Esophagus squamous epithelium (tissue), 5 donors: ENCODE data around the gene CRYGB. TPM values are rescaled to one million over a fixed set of nuclear protein-coding genes. Genes with fewer than 3 reads are reported as not detected.
"Not testable (repeated sequence)": the region's sequence is repeated elsewhere in the genome, so short reads cannot be mapped to it uniquely, and the experiment has no call there.

ENCODE experiments used
- DNase-seq: peaks from one replicate; lab custom pipeline; 2025; lab: John Stamatoyannopoulos, UW
- H3K27ac ChIP-seq, 4 donors: fragments of 200-600 bp; sonication (generic); one replicate each; pipeline ENCODE4 v1.5.1; 2016 to 2019; ENCODE audit warnings: mild to moderate bottlenecking in 1 of 4
- H3K27me3 ChIP-seq, 4 donors: fragments of 200-600 bp; sonication (generic); 1 replicate in 3 of 4; 2 replicates in 1 of 4; pipeline versions ENCODE4 v1.5.1 to v1.6.0; 2017 to 2021; ENCODE audit warnings: antibody characterized with exemption in 1 of 4
- H3K36me3 ChIP-seq, 3 donors: fragments of 200-600 bp; sonication (generic); one replicate each; pipeline ENCODE4 v1.5.1; 2016 to 2019
- H3K4me1 ChIP-seq, 3 donors: fragments of 200-600 bp; sonication (generic); one replicate each; pipeline ENCODE4 v1.5.1; 2017 to 2019
- H3K4me3 ChIP-seq, 4 donors: fragments of 200-600 bp; sonication (generic); 1 replicate in 3 of 4; 2 replicates in 1 of 4; pipeline ENCODE4 v1.5.1; 2016 to 2019; ENCODE audit warnings: mild to moderate bottlenecking in 2 of 4, moderate library complexity in 1 of 4
- H3K9me3 ChIP-seq, 3 donors: fragments of 200-600 bp; sonication (generic); one replicate each; pipeline ENCODE4 v1.5.1; 2016 to 2019
- CTCF ChIP-seq, 6 experiments: fragments of 450-650 bp in 4 of 6; fragments of 200-600 bp in 2 of 6; sonication (generic) in 2 of 6; IDR thresholded peaks; one replicate each; pipeline ENCODE4 v1.5.1; 2016 to 2019; ENCODE audit warnings: antibody characterized with exemption in 6 of 6, mild to moderate bottlenecking in 4 of 6, moderate library complexity in 4 of 6
- POLR2A ChIP-seq, 4 donors: fragments of 450-650 bp; IDR thresholded peaks; one replicate each; pipeline ENCODE4 v1.6.1; 2017; ENCODE audit warnings: antibody characterized with exemption in 4 of 4, mild to moderate bottlenecking in 4 of 4, moderate library complexity in 3 of 4
- WGBS, 2 donors: methylation state at CpG; one replicate each; pipeline ENCODE4 v1.1.5; 2018; 5-methylcytosine and 5-hydroxymethylcytosine counted together
- intact Hi-C: fragments of 100-400 bp; cut with DNase I; formaldehyde crosslinking; loops from one replicate; pipeline ENCODE4 v1.15.0; 2022
- total RNA-seq, 4 donors: library from RNA; depleted of rRNA; stranded (reverse); fragments of >200 nt; gene quantifications; one replicate each; pipeline ENCODE4 v1.1.0, GENCODE V29; 2016
- donor health status: DM: yes; HTN: yes; CAD: no.

CRYGB gene
- total RNA-seq, 4 donors from 2014 or later, result not detected

- Histone ChIP-seq H3K27me3 (peaks cover 0 to 4% (median 0%) of the 10 kb centered on the region in 4 donors), H3K27ac (no peak overlapping the region), H3K4me1 (no peaks in the 10 kb centered on the region), H3K36me3 (no peaks in the 10 kb centered on the region), H3K9me3 (no peaks in the 10 kb centered on the region), H3K4me3 (no peak overlapping the region)
- intact Hi-C loops, result no loop called here
- TF ChIP-seq CTCF (IDR thresholded peaks at IDR 0.05) (no peak), POLR2A (IDR thresholded peaks at IDR 0.05) (no peak)
- 61 to 66% methylated on average over 13 of the region's 13 CpGs for WGBS, 2 donors
- no peak for DNase-seq
Observed at GRCh38 chr2:208099682-208100470, 46.1 kb downstream of the CRYGB start.

GRCh38 chr2:208098701-208099100, 47.3 kb downstream of the CRYGB start:
- H3K27ac ChIP-seq, result not testable (repeated sequence)

GRCh38 chr2:208098267-208098666, 47.7 kb downstream of the CRYGB start:
- Histone ChIP-seq H3K4me1 (no peaks in the 10 kb centered on the region), H3K4me3 (no peak overlapping the region), H3K27me3 (peaks cover 0 to 4% (median 0%) of the 10 kb centered on the region in 4 donors), H3K36me3 (no peaks in the 10 kb centered on the region), H3K27ac (no peak overlapping the region), H3K9me3 (no peaks in the 10 kb centered on the region)
- WGBS, 2 donors, result 66 to 71% methylated on average over 2 of the region's 2 CpGs
- intact Hi-C loops, result no loop called here
- no peak for DNase-seq
- TF ChIP-seq CTCF (IDR thresholded peaks at IDR 0.05), result no peak
- no peak for TF ChIP-seq POLR2A (IDR thresholded peaks at IDR 0.05)

More at GRCh38 chr2:208098701-208099100, 47.3 kb downstream of the CRYGB start:
- H3K4me3 ChIP-seq, H3K9me3 ChIP-seq, DNase-seq, H3K27me3 ChIP-seq, intact Hi-C loops, H3K4me1 ChIP-seq, H3K36me3 ChIP-seq: not testable (repeated sequence)
- WGBS, 2 donors, result 100% methylated on average over 1 of the region's 1 CpG

GRCh38 chr2:208097801-208098200, 48.2 kb downstream of the CRYGB start:
- no peaks in the 10 kb centered on the region for H3K4me1 ChIP-seq
- WGBS, 2 donors, result 61 to 71% methylated on average over 5 of the region's 5 CpGs
- no peak overlapping the region for H3K27ac ChIP-seq
- no peak for DNase-seq
- H3K36me3 ChIP-seq, result no peaks in the 10 kb centered on the region
- TF ChIP-seq CTCF (IDR thresholded peaks at IDR 0.05), result no peak
- TF ChIP-seq POLR2A (IDR thresholded peaks at IDR 0.05), result no peak
- intact Hi-C loops, result no loop called here
- peaks cover 0 to 4% (median 0%) of the 10 kb centered on the region in 4 donors for H3K27me3 ChIP-seq
- H3K9me3 ChIP-seq, result no peaks in the 10 kb centered on the region
- H3K4me3 ChIP-seq, result no peak overlapping the region

- TF ChIP-seq POLR2A (IDR thresholded peaks at IDR 0.05) (no peak), CTCF (IDR thresholded peaks at IDR 0.05) (no peak)
- no peak for DNase-seq
- intact Hi-C loops, result no loop called here
- no peak overlapping the region for H3K4me3 ChIP-seq
- no peaks in the 10 kb centered on the region for H3K4me1 ChIP-seq
- WGBS, 2 donors, result 28 to 66% methylated on average over 2 to 3 of the region's 3 CpGs
- no peak overlapping the region for H3K27ac ChIP-seq
- H3K27me3 ChIP-seq, result peaks cover 0 to 4% (median 0%) of the 10 kb centered on the region in 4 donors
- H3K36me3 ChIP-seq, result no peaks in the 10 kb centered on the region
- H3K9me3 ChIP-seq, result no peaks in the 10 kb centered on the region
Observed at GRCh38 chr2:208097313-208097712, 48.6 kb downstream of the CRYGB start.
